Tibial nerve (tissue), 4 donors: ENCODE data around the gene CCDC91.

Experiments
- CTCF ChIP-seq, 5 experiments: fragments of 200-600 bp in 3 of 5; fragments of 450-650 bp in 2 of 5; sonication (generic) in 3 of 5; IDR thresholded peaks; one replicate each; pipeline ENCODE4 v1.5.1; 2016 to 2019; ENCODE audit warnings: antibody characterized with exemption in 5 of 5, mild to moderate bottlenecking in 3 of 5, moderate library complexity in 2 of 5
- EP300 ChIP-seq, 2 donors: sonication (generic); formaldehyde crosslinking; IDR thresholded peaks; one replicate each; pipeline ENCODE4 v1.6.1; 2017; ENCODE audit warnings: antibody characterized with exemption in 2 of 2, mild to moderate bottlenecking in 1 of 2
- POLR2A ChIP-seq, 2 donors: fragments of 450-650 bp; IDR thresholded peaks; one replicate each; pipeline ENCODE4 v1.6.1; 2017; ENCODE audit warnings: antibody characterized with exemption in 2 of 2, mild to moderate bottlenecking in 2 of 2, moderate library complexity in 2 of 2

- TF ChIP-seq EP300 (IDR thresholded peaks at IDR 0.05): no peak
- TF ChIP-seq POLR2A (IDR thresholded peaks at IDR 0.05): no peak
- no peak for TF ChIP-seq CTCF (IDR thresholded peaks at IDR 0.05)
These were observed 310.2 kb downstream of the CCDC91 start for GRCh38 chr12:28500373-28501024.
